Keratinocyte (primary cell): ENCODE measurements around the gene SERP2. TPM values are rescaled to one million over a fixed set of nuclear protein-coding genes. Genes with fewer than 3 reads are reported as not detected.

Experiments
- DNase-seq: peaks from one replicate; pipeline ENCODE4 v3.0.0-alpha.2; 2011; ENCODE audit warnings: low read depth, missing footprints, low spot score
- FAIRE-seq: peaks from 2 replicates; lab custom pipeline; 2011; peaks lifted over from hg19 to GRCh38; lab: Jason Lieb, UNC
- H2AFZ ChIP-seq: 2 replicates; pipeline ENCODE4 v1.6.0; 2012; ENCODE audit warnings: low read length, control low read depth, inconsistent platforms; ENCODE audit not compliant: control insufficient read depth
- H3K27ac ChIP-seq: 2 replicates; pipeline ENCODE4 v1.5.1; 2011; ENCODE audit warnings: low read length; ENCODE audit not compliant: control insufficient read depth, insufficient read depth
- H3K27me3 ChIP-seq: 3 replicates; pipeline ENCODE4 v1.6.0; 2011; ENCODE audit warnings: low read length; ENCODE audit not compliant: control insufficient read depth, insufficient read depth; ENCODE audit errors: extremely low read depth
- H3K36me3 ChIP-seq, 2 experiments: 2 replicates in 1 of 2; 3 replicates in 1 of 2; pipeline ENCODE4 v1.5.1; 2011; ENCODE audit warnings: low read length in 2 of 2, mild to moderate bottlenecking in 1 of 2; ENCODE audit not compliant: control insufficient read depth in 2 of 2, insufficient read depth in 2 of 2; ENCODE audit errors: extremely low read depth in 1 of 2
- H3K4me1 ChIP-seq: 3 replicates; pipeline ENCODE4 v1.5.1; 2011; ENCODE audit warnings: low read length; ENCODE audit not compliant: control insufficient read depth, insufficient read depth; ENCODE audit errors: extremely low read depth
- H3K4me2 ChIP-seq: 3 replicates; pipeline ENCODE4 v1.6.0; 2011; ENCODE audit warnings: low read depth, low read length; ENCODE audit not compliant: control insufficient read depth, insufficient read depth; ENCODE audit errors: extremely low read depth
- H3K4me3 ChIP-seq, 3 experiments: fragments of 200-600 bp in 1 of 3; sonication (generic) in 1 of 3; 2 replicates in 2 of 3; 3 replicates in 1 of 3; pipeline ENCODE4 v1.5.1; 2011 to 2016; ENCODE audit warnings: low read length in 3 of 3, mild to moderate bottlenecking in 3 of 3, control low read depth in 2 of 3, inconsistent platforms in 1 of 3, low read depth in 1 of 3, mixed read lengths in 1 of 3, mixed run types in 1 of 3, moderate library complexity in 1 of 3; ENCODE audit not compliant: control insufficient read depth in 2 of 3, insufficient read depth in 2 of 3; ENCODE audit errors: extremely low read depth in 1 of 3
- H3K79me2 ChIP-seq: 2 replicates; pipeline ENCODE4 v1.6.0; 2012; ENCODE audit warnings: low read length; ENCODE audit not compliant: control insufficient read depth, insufficient read depth
- H3K9ac ChIP-seq: 3 replicates; pipeline ENCODE4 v1.6.0; 2011; ENCODE audit warnings: low read length; ENCODE audit not compliant: control insufficient read depth, insufficient read depth; ENCODE audit errors: extremely low read depth
- H3K9me1 ChIP-seq: 3 replicates; pipeline ENCODE4 v1.6.0; 2011; ENCODE audit warnings: low read length; ENCODE audit not compliant: control insufficient read depth, insufficient read depth; ENCODE audit errors: extremely low read depth
- H3K9me3 ChIP-seq: 2 replicates; pipeline ENCODE4 v1.5.1; 2012; ENCODE audit warnings: low read depth, low read length; ENCODE audit not compliant: control insufficient read depth
- H4K20me1 ChIP-seq: 3 replicates; pipeline ENCODE4 v1.6.0; 2011; ENCODE audit warnings: low read length; ENCODE audit not compliant: control insufficient read depth, insufficient read depth; ENCODE audit errors: extremely low read depth
- EZH2 ChIP-seq: IDR thresholded peaks from one replicate; pipeline ENCODE4 v1.6.1; 2012; ENCODE audit warnings: inconsistent platforms, mild to moderate bottlenecking, low read length, moderate library complexity
- dilution Hi-C: fragments of 300-500 bp; cut with MboI; formaldehyde crosslinking; loops from one replicate; pipeline ENCODE4 v1.7.0; 2020; ENCODE audit warnings: low sequenced_read_pairs; ENCODE audit not compliant: extremely low pct_ligation_motif_present
- polyA plus RNA-seq, 5 experiments: library from polyadenylated mRNA; depleted of rRNA in 3 of 5; stranded (reverse) in 3 of 5; stranded (forward) in 1 of 5; unstranded in 1 of 5; fragments of >200 nt; gene quantifications; 1 replicate in 1 of 5; 2 replicates in 3 of 5; 3 replicates in 1 of 5; pipeline versions ENCODE4 v1.2.1 to v1.2.3, GENCODE V29; 2011 to 2012; ENCODE audit warnings: missing spikeins in 2 of 5, low read depth in 1 of 5, low replicate concordance in 1 of 5
- TF ChIP-seq, protein P1 (sequence below), 3 experiments: IDR thresholded peaks in 1 of 3; conservative IDR thresholded peaks in 1 of 3; optimal IDR thresholded peaks in 1 of 3; 2 replicates in 2 of 3; 3 replicates in 1 of 3; pipeline versions ENCODE3 to v1.5.1; 2011; ENCODE audit warnings: low read length in 3 of 3, mild to moderate bottlenecking in 3 of 3, moderate library complexity in 2 of 3, control low read depth in 1 of 3, inconsistent platforms in 1 of 3; ENCODE audit not compliant: insufficient read depth in 2 of 3; ENCODE audit errors: extremely low read depth in 1 of 3

Gene SERP2
- polyA plus RNA-seq, 1 donor (not counting 4 experiments of a cell fraction or from before 2014, with no cell fraction given), result 0.45 TPM

- Histone ChIP-seq H3K27me3 (no peaks in the 10 kb centered on the region), H4K20me1 (no peaks in the 10 kb centered on the region), H3K27ac (no peak overlapping the region), H3K79me2 (no peaks in the 10 kb centered on the region), H3K4me1 (no peaks in the 10 kb centered on the region), H2AFZ (no peak overlapping the region), H3K9me1 (no peaks in the 10 kb centered on the region), H3K4me3 (no peak overlapping the region), H3K9ac (no peak overlapping the region), H3K36me3 (no peaks in the 10 kb centered on the region), H3K4me2 (no peak overlapping the region), H3K9me3 (no peaks in the 10 kb centered on the region)
- no peak for TF ChIP-seq EZH2
- TF ChIP-seq, protein P1, sequence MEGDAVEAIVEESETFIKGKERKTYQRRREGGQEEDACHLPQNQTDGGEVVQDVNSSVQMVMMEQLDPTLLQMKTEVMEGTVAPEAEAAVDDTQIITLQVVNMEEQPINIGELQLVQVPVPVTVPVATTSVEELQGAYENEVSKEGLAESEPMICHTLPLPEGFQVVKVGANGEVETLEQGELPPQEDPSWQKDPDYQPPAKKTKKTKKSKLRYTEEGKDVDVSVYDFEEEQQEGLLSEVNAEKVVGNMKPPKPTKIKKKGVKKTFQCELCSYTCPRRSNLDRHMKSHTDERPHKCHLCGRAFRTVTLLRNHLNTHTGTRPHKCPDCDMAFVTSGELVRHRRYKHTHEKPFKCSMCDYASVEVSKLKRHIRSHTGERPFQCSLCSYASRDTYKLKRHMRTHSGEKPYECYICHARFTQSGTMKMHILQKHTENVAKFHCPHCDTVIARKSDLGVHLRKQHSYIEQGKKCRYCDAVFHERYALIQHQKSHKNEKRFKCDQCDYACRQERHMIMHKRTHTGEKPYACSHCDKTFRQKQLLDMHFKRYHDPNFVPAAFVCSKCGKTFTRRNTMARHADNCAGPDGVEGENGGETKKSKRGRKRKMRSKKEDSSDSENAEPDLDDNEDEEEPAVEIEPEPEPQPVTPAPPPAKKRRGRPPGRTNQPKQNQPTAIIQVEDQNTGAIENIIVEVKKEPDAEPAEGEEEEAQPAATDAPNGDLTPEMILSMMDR (optimal IDR thresholded peaks at IDR 0.05 in 1 of 3, IDR thresholded peaks at IDR 0.05 in 1 of 3, conservative IDR thresholded peaks at IDR 0.05 in 1 of 3; ENCODE audit: extremely low read depth in 1 of 3, insufficient read depth in 2 of 3, low read length in 3 of 3), result no peak
- dilution Hi-C loops, result no loop called here
- DNase-seq (no peak), FAIRE-seq (no peak)
These were observed 50.2 kb downstream of the SERP2 start for GRCh38 chr13:44423824-44424223.

DNA sequence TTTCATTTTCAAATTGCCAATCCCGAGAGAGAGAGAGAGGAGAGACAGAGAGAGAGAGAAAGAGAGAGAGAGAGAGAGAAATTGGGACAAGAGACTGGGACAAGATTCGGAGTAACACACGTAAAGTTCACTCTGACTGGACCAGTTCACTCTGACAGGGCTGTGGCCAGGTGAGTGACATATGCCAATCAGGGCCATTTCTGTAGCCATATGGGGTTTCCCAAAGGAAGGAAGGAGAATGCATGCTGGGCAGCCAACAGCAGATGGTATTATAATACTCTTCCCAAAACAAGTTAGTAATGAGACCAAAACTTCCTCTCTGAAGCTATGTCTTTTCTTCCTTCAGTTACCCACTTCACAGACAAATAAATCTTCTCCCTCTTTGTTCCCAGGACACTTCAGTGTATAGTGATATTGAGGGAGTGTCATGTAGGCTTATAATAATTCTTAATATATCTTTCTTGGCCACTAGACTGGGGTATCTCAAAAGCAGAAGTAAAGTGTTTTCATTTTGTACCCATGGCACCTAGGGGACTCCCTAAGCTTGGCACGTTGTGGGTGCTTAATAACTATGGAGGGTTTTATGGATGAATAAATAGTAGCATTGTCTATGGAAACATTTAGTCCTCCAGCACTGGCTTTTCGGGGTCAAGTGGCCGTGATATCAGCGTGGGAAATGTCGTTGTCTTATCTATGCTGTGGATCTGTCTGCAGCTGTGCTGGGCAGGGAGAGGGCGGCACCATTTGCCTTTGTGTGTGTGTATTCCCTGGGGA lies 51.6 kb downstream of the SERP2 start:
- no peak overlapping the region for H3K4me2 ChIP-seq
- no peak overlapping the region for H3K4me3 ChIP-seq
- dilution Hi-C loops, result loop anchor here (25.0 kb wide), 1 partner anchor 388 kb away; no protein-coding TSS in a partner anchor
- no peaks in the 10 kb centered on the region for H3K9me3 ChIP-seq
- H3K79me2 ChIP-seq, result no peaks in the 10 kb centered on the region
- H3K27ac ChIP-seq, result no peak overlapping the region
- no peak for DNase-seq
- TF ChIP-seq, protein P1 (optimal IDR thresholded peaks at IDR 0.05 in 1 of 3, IDR thresholded peaks at IDR 0.05 in 1 of 3, conservative IDR thresholded peaks at IDR 0.05 in 1 of 3; ENCODE audit: extremely low read depth in 1 of 3, insufficient read depth in 2 of 3, low read length in 3 of 3), result no peak
- no peak for TF ChIP-seq EZH2
- no peaks in the 10 kb centered on the region for H3K27me3 ChIP-seq
- FAIRE-seq, result no peak
- H3K36me3 ChIP-seq, result no peaks in the 10 kb centered on the region
- H3K4me1 ChIP-seq, result no peaks in the 10 kb centered on the region
- H4K20me1 ChIP-seq, result no peaks in the 10 kb centered on the region
- no peak overlapping the region for H2AFZ ChIP-seq
- no peaks in the 10 kb centered on the region for H3K9me1 ChIP-seq
- no peak overlapping the region for H3K9ac ChIP-seq
